B cell (primary cell): ENCODE results near the gene PHF21A. TPM values are rescaled to one million over a fixed set of nuclear protein-coding genes. Genes with fewer than 3 reads are reported as not detected.

Experiments
- ATAC-seq: fragments of 200-7000 bp; cut with Tn5 transposase; one replicate; pipeline ENCODE4 v1.10.0; 2021; ENCODE audit warnings: low read depth, mild to moderate bottlenecking, moderate number of reproducible peaks, moderate library complexity
- CTCF ChIA-PET: fragments of 350-600 bp; sonication (Branson Sonifier 250); formaldehyde crosslinking; loops from one replicate; lab custom pipeline; 2021; ENCODE audit warnings: antibody characterized with exemption, inconsistent platforms; lab: Charles Lee
- POLR2A ChIA-PET: fragments of 350-600 bp; sonication (Branson Sonifier 250); formaldehyde crosslinking; loops from one replicate; lab custom pipeline; 2021; ENCODE audit warnings: antibody characterized with exemption; lab: Charles Lee
- DNase-seq: peaks from one replicate; pipeline ENCODE4 v3.0.0; 2013
- H2AFZ ChIP-seq: 2 replicates; pipeline ENCODE4 v1.6.1; 2012; ENCODE audit warnings: mild to moderate bottlenecking, low read depth, low read length; ENCODE audit not compliant: insufficient read depth, poor library complexity, severe bottlenecking
- H3K27ac ChIP-seq, 2 donors: 1 replicate in 1 of 2; 2 replicates in 1 of 2; pipeline ENCODE4 v1.5.1; 2012 to 2013; ENCODE audit warnings: low read length in 2 of 2, mild to moderate bottlenecking in 2 of 2, moderate library complexity in 1 of 2
- H3K27me3 ChIP-seq, 4 experiments: fragments of 200-600 bp in 1 of 4; sonication (generic) in 1 of 4; replicated peaks in 1 of 4; 1 replicate in 2 of 4; 2 replicates in 2 of 4; pipeline versions ENCODE4 v1.6.1 to v1.7.0; 2013 to 2016; ENCODE audit warnings: low read length in 3 of 4, mild to moderate bottlenecking in 2 of 4, mixed read lengths in 1 of 4, moderate library complexity in 1 of 4; ENCODE audit not compliant: insufficient read depth in 4 of 4, control insufficient read depth in 3 of 4; ENCODE audit errors: control extremely low read depth in 1 of 4
- H3K36me3 ChIP-seq, 2 experiments: replicated peaks in 1 of 2; 1 replicate in 1 of 2; 2 replicates in 1 of 2; pipeline versions ENCODE4 v1.6.1 to v1.7.1; 2013; ENCODE audit warnings: low read length in 1 of 2; ENCODE audit not compliant: insufficient read depth in 2 of 2, control insufficient read depth in 1 of 2; ENCODE audit errors: control extremely low read depth in 1 of 2, extremely low read depth in 1 of 2
- H3K4me1 ChIP-seq, 2 donors: fragments of 200-600 bp in 1 of 2; sonication (generic) in 1 of 2; 1 replicate in 1 of 2; 2 replicates in 1 of 2; pipeline versions ENCODE4 v1.5.1 to v1.6.1; 2013 to 2017; ENCODE audit warnings: low read length in 2 of 2; ENCODE audit not compliant: control insufficient read depth in 2 of 2, insufficient read depth in 2 of 2
- H3K4me2 ChIP-seq: replicated peaks from 2 replicates; pipeline ENCODE3; 2012; ENCODE audit warnings: mild to moderate bottlenecking, low read depth, low read length; ENCODE audit not compliant: poor library complexity, severe bottlenecking
- H3K4me3 ChIP-seq, 5 experiments: fragments of 200-600 bp in 1 of 5; sonication (generic) in 1 of 5; 1 replicate in 3 of 5; 2 replicates in 2 of 5; pipeline versions ENCODE4 v1.5.1 to v1.7.0; 2011 to 2016; ENCODE audit warnings: low read length in 4 of 5, mild to moderate bottlenecking in 4 of 5, low read depth in 2 of 5, control low read depth in 1 of 5, moderate library complexity in 1 of 5; ENCODE audit not compliant: insufficient read depth in 1 of 5; ENCODE audit errors: control extremely low read depth in 1 of 5, extremely low read depth in 1 of 5
- H3K79me2 ChIP-seq: fragments of 200-600 bp; sonication (generic); one replicate; pipeline ENCODE4 v1.6.0; 2016; ENCODE audit warnings: low read length; ENCODE audit not compliant: control insufficient read depth, insufficient read depth
- H3K9ac ChIP-seq: fragments of 200-600 bp; sonication (generic); 2 replicates; pipeline ENCODE4 v1.6.1; 2017; ENCODE audit warnings: mild to moderate bottlenecking, low read length, moderate library complexity
- H3K9me3 ChIP-seq, 3 donors: one replicate each; pipeline versions ENCODE4 v1.6.1 to v1.7.1; 2013; ENCODE audit warnings: low read length in 2 of 3; ENCODE audit not compliant: control insufficient read depth in 2 of 3, insufficient read depth in 1 of 3; ENCODE audit errors: control extremely low read depth in 1 of 3
- H4K20me1 ChIP-seq: 2 replicates; pipeline ENCODE4 v1.6.0; 2012; ENCODE audit warnings: mild to moderate bottlenecking, low read length; ENCODE audit not compliant: insufficient read depth, control insufficient read depth, poor library complexity, severe bottlenecking
- H3K27ac Mint-ChIP-seq: one replicate; pipeline ENCODE4 v1.8.0; 2021; ENCODE audit warnings: mixed read lengths
- H3K27me3 Mint-ChIP-seq: one replicate; pipeline ENCODE4 v1.8.0; 2021; ENCODE audit warnings: mixed read lengths
- H3K4me1 Mint-ChIP-seq: one replicate; pipeline ENCODE4 v1.8.0; 2021; ENCODE audit warnings: mixed read lengths
- H3K4me3 Mint-ChIP-seq: one replicate; pipeline ENCODE4 v1.8.0; 2021; ENCODE audit warnings: mixed read lengths
- H3K9me3 Mint-ChIP-seq: one replicate; pipeline ENCODE4 v1.8.0; 2022; ENCODE audit warnings: mixed read lengths; ENCODE audit not compliant: insufficient read depth
- CTCF ChIP-seq: fragments of 200-600 bp; IDR thresholded peaks from one replicate; pipeline ENCODE4 v1.8.0; 2022; ENCODE audit warnings: antibody characterized with exemption, mild to moderate bottlenecking
- EZH2 ChIP-seq: IDR thresholded peaks from 2 replicates; pipeline ENCODE4 v1.6.1; 2012; ENCODE audit warnings: borderline replicate concordance, low read depth, mild to moderate bottlenecking, moderate library complexity, low read length; ENCODE audit not compliant: insufficient read depth, poor library complexity, severe bottlenecking
- WGBS: methylation state at CpG from one replicate; pipeline ENCODE4 v1.1.5; 2013; ENCODE audit warnings: missing lambda C conversion rate; ENCODE audit not compliant: insufficient coverage; 5-methylcytosine and 5-hydroxymethylcytosine counted together
- intact Hi-C: fragments of 100-400 bp; cut with micrococcal nuclease; formaldehyde crosslinking; loops from one replicate; pipeline ENCODE4 v1.10.0; 2022
- polyA plus RNA-seq: library from polyadenylated mRNA; depleted of rRNA; stranded (reverse); fragments of >200 nt; gene quantifications from 2 replicates; pipeline ENCODE4 v1.2.3, GENCODE V29; 2012
- total RNA-seq, 2 donors: library from RNA; stranded (reverse); fragments of 120-200 nt in 1 of 2; gene quantifications; 1 replicate in 1 of 2; 2 replicates in 1 of 2; pipeline versions ENCODE4 v1.2.3 to v1.2.4, GENCODE V29; 2013 to 2022

The PHF21A gene
- total and polyA plus RNA-seq, 2 donors (not counting 1 experiment from before 2014, with no cell fraction given), result 41.9 to 103 TPM

GRCh38 chr11:46079662-46080061, 41.6 kb downstream of the PHF21A start:
- H3K36me3 ChIP-seq, result peaks cover 9 to 38% of the 10 kb centered on the region in 2 experiments
- H4K20me1 ChIP-seq, result no peaks in the 10 kb centered on the region
- POLR2A ChIA-PET, result no interaction called here
- CTCF ChIA-PET, result interaction anchor here (1.5 kb wide), 1 partner anchor 25 kb away, joined by 3 read pairs; no protein-coding TSS in a partner anchor
- Mint-ChIP-seq H3K4me1 (no peaks in the 10 kb centered on the region), H3K4me3 (no peak overlapping the region), H3K27ac (no peak overlapping the region), H3K9me3 (no peaks in the 10 kb centered on the region), H3K27me3 (no peaks in the 10 kb centered on the region)
- no peak for DNase-seq
- H3K4me2 ChIP-seq, result no peak overlapping the region
- no peaks in the 10 kb centered on the region for H3K9me3 ChIP-seq
- intact Hi-C loops, result no loop called here
- peaks cover 4% of the 10 kb centered on the region for H3K79me2 ChIP-seq
- no peak overlapping the region for H2AFZ ChIP-seq
- WGBS, result no CpG with 5 or more reads among the region's 3 CpGs
- TF ChIP-seq CTCF (no peak), EZH2 (no peak)
- H3K4me1 ChIP-seq, result no peaks in the 10 kb centered on the region
- no peak overlapping the region for H3K9ac ChIP-seq
- H3K27ac ChIP-seq, result no peak overlapping the region
- H3K27me3 ChIP-seq, result no peaks in the 10 kb centered on the region
- H3K4me3 ChIP-seq, result no peak overlapping the region
- no peak for ATAC-seq

GRCh38 chr11:46075928-46076327, 45.3 kb downstream of the PHF21A start:
- Histone ChIP-seq H3K79me2 (peaks cover 4% of the 10 kb centered on the region), H3K4me1 (no peaks in the 10 kb centered on the region), H3K27ac (no peak overlapping the region), H3K9me3 (no peaks in the 10 kb centered on the region), H3K4me2 (no peak overlapping the region), H3K27me3 (no peaks in the 10 kb centered on the region), H3K9ac (no peak overlapping the region), H3K4me3 (no peak overlapping the region), H3K36me3 (peaks cover 11 to 26% of the 10 kb centered on the region in 2 experiments), H4K20me1 (peaks cover 11% of the 10 kb centered on the region), H2AFZ (no peak overlapping the region)
- TF ChIP-seq CTCF, result no peak
- no peak for TF ChIP-seq EZH2
- H3K4me1 Mint-ChIP-seq, result no peaks in the 10 kb centered on the region
- no peak for ATAC-seq
- no peak for DNase-seq
- ChIA-PET POLR2A (no interaction called here), CTCF (interaction anchor here (1.2 kb wide), 1 partner anchor 305 kb away, joined by 3 read pairs; no protein-coding TSS in a partner anchor)
- WGBS, result no CpG with 5 or more reads among the region's 2 CpGs
- H3K4me3 Mint-ChIP-seq, result no peak overlapping the region
- H3K9me3 Mint-ChIP-seq, result no peaks in the 10 kb centered on the region
- intact Hi-C loops, result no loop called here
- no peak overlapping the region for H3K27ac Mint-ChIP-seq
- H3K27me3 Mint-ChIP-seq, result no peaks in the 10 kb centered on the region
